Gastroesophageal sphincter (tissue), 3 donors: ENCODE results near the gene GALNT12.

Source experiments
- CTCF ChIP-seq, 4 experiments: fragments of 200-600 bp in 2 of 4; fragments of 450-650 bp in 2 of 4; sonication (generic) in 1 of 4; IDR thresholded peaks; one replicate each; pipeline ENCODE4 v1.5.1; 2017 to 2019; ENCODE audit warnings: antibody characterized with exemption in 4 of 4, mild to moderate bottlenecking in 2 of 4, moderate library complexity in 2 of 4
- POLR2A ChIP-seq, 2 donors: fragments of 450-650 bp; IDR thresholded peaks; one replicate each; pipeline ENCODE4 v1.6.1; 2017; ENCODE audit warnings: antibody characterized with exemption in 2 of 2, mild to moderate bottlenecking in 2 of 2, moderate library complexity in 1 of 2

DNA sequence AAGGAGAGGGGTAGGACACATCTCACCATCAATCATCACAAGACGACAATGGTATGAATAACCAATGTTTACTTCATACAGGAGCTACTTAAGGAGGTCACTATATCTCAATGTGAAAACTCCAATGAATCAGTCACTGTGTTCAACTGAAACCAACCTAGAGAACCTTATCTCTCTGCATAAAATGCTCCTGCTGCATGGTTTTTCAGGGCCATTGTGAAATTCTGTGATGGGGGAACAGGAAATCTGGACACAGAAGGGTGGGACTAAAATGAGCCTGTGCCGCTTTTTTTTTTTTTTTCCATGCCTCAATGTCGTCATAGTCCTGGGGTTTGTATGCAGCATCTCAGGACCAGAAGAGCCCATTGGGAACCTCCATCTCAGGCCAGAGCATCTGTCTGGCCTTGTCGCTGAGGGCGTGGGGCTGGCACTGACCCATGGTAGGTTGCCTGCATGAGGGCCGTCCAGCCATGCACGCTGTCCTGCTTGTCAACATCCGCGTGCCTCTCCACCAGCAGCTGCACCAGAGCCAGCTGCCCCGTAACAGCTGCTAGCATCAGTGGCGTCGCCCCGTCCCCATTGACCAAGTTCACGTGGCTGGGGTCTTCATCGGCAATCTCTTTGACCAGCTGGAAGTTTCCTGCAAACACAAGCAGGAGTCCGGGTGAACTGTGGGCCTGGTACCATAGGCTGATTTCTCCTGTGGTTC lies 23.8 kb upstream of the GALNT12 start:
- TF ChIP-seq CTCF (IDR thresholded peaks at IDR 0.05), result no peak
- TF ChIP-seq POLR2A (IDR thresholded peaks at IDR 0.05), result no peak
